Measurements from ENCODE around the gene NYAP2. TPM values are rescaled to one million over a fixed set of nuclear protein-coding genes. Genes with fewer than 3 reads are reported as not detected.

The NYAP2 gene
- total RNA-seq, 4 donors from 2014 or later: 0.09 to 0.61 (median 0.18) TPM; not detected in 1

DNA sequence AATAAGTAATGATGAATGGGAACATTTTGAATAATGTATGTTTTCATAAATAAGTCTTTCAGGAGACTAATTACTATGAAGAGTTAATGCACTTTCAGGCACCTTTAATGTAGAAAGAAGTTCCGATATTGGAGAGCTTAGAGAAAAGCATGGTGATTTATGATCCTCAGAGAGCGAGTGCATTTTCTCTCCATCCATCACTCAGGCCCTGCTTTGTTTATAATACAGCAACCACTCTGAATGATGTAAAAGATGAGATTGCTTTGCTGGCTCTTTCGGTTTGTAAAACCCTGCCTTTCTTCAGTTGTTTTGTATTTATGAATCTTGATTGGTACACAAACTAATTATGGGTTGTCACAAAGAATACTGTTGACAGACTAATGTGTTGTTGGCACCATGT is 132.0 kb downstream of the NYAP2 start:
- 19 to 36% methylated on average over 3 of the region's 3 CpGs for WGBS, 2 donors
- Histone ChIP-seq H3K27ac (no peak overlapping the region), H3K27me3 (no peaks in the 10 kb centered on the region), H3K36me3 (no peaks in the 10 kb centered on the region), H3K4me3 (no peak overlapping the region), H3K9me3 (no peaks in the 10 kb centered on the region), H3K4me1 (no peaks in the 10 kb centered on the region)
- intact Hi-C loops (cut with DNase I): no loop called here
- TF ChIP-seq CTCF (IDR thresholded peaks at IDR 0.05) (no peak), POLR2A (IDR thresholded peaks at IDR 0.05) (no peak)
- no peak for DNase-seq

- Histone ChIP-seq H3K9me3 (no peaks in the 10 kb centered on the region), H3K36me3 (no peaks in the 10 kb centered on the region), H3K27ac (no peak overlapping the region), H3K27me3 (no peaks in the 10 kb centered on the region), H3K4me1 (no peaks in the 10 kb centered on the region), H3K4me3 (no peak overlapping the region)
- TF ChIP-seq POLR2A (IDR thresholded peaks at IDR 0.05): no peak
- no peak for TF ChIP-seq CTCF (IDR thresholded peaks at IDR 0.05)
- no peak for DNase-seq
- intact Hi-C loops (cut with DNase I): no loop called here
- 73 to 82% methylated on average over 1 of the region's 1 CpG for WGBS, 2 donors
Measured at GRCh38 chr2:225532096-225532495, 132.6 kb downstream of the NYAP2 start.

DNA sequence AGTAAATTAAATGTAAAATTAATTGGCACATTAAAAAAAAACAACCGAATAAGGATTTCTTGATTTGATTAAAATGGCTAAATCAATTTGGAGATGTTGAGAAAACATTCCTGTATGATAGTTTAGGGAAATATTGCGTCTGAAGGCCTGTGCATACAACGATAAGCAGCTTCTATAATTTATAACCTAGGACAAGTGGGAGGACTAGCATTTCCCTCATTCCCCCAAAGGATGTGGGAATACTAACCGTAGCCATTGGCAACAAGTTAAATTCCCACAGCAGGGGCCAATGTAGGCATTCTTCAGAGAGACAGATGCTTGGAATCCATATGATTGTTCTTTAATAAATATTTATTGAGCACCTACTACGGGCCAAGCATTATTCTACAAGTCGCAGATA is 134.5 kb downstream of the NYAP2 start:
- intact Hi-C loops (cut with DNase I): no loop called here
- Histone ChIP-seq H3K27me3 (no peaks in the 10 kb centered on the region), H3K4me1 (no peaks in the 10 kb centered on the region), H3K9me3 (no peaks in the 10 kb centered on the region), H3K4me3 (no peak overlapping the region), H3K36me3 (no peaks in the 10 kb centered on the region), H3K27ac (no peak overlapping the region)
- 67 to 69% methylated on average over 6 of the region's 6 CpGs for WGBS, 2 donors
- no peak for DNase-seq
- TF ChIP-seq POLR2A (IDR thresholded peaks at IDR 0.05) (no peak), CTCF (IDR thresholded peaks at IDR 0.05) (no peak)

GRCh38 chr2:225534697-225535096 is 135.2 kb downstream of the NYAP2 start:
- Histone ChIP-seq H3K27ac (no peak overlapping the region), H3K27me3 (no peaks in the 10 kb centered on the region), H3K36me3 (no peaks in the 10 kb centered on the region), H3K9me3 (no peaks in the 10 kb centered on the region), H3K4me1 (no peaks in the 10 kb centered on the region), H3K4me3 (no peak overlapping the region)
- intact Hi-C loops (cut with DNase I): no loop called here
- DNase-seq: no peak
- 67 to 70% methylated on average over 4 of the region's 4 CpGs for WGBS, 2 donors
- no peak for TF ChIP-seq CTCF (IDR thresholded peaks at IDR 0.05)
- TF ChIP-seq POLR2A (IDR thresholded peaks at IDR 0.05): no peak

GRCh38 chr2:225536036-225536435 is 136.5 kb downstream of the NYAP2 start:
- DNase-seq: no peak
- Histone ChIP-seq H3K27me3 (no peaks in the 10 kb centered on the region), H3K4me1 (no peaks in the 10 kb centered on the region), H3K4me3 (no peak overlapping the region), H3K36me3 (no peaks in the 10 kb centered on the region), H3K27ac (no peak overlapping the region), H3K9me3 (no peaks in the 10 kb centered on the region)
- intact Hi-C loops (cut with DNase I): no loop called here
- WGBS, 2 donors: 96 to 100% methylated on average over 2 of the region's 2 CpGs
- TF ChIP-seq CTCF (IDR thresholded peaks at IDR 0.05): no peak
- TF ChIP-seq POLR2A (IDR thresholded peaks at IDR 0.05): no peak
